IPS-NIHi7 (cell line): ENCODE measurements around the gene TENM4.
A peak's percentile ranks its signal among the peaks of the same experiment; 100 is the strongest.

Experiments
- DNase-seq: peaks from one replicate; pipeline ENCODE4 v3.0.0; 2012; ENCODE audit warnings: mixed read lengths; ENCODE audit errors: extremely low spot score

The TENM4 gene

DNA sequence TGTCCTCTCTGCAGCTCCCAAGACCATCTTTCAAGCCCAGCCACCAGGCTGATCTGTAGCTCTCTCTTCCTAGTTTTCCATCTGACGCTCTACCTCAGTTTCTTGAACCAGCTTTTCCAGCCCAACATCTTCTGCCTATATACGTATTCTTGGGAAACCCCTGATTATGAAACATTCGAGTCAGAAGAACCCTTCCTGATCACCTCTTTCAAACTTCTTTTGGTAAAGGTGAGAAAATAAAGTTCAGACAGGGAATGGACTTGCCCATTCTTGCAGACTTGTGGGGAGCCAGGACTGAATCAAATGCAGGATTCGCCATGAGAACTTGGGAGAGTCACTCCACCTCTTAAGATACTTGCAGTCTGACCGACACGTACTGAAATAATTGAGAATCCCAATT is 696.6 kb downstream of the TENM4 start:
- no peak for DNase-seq

DNA sequence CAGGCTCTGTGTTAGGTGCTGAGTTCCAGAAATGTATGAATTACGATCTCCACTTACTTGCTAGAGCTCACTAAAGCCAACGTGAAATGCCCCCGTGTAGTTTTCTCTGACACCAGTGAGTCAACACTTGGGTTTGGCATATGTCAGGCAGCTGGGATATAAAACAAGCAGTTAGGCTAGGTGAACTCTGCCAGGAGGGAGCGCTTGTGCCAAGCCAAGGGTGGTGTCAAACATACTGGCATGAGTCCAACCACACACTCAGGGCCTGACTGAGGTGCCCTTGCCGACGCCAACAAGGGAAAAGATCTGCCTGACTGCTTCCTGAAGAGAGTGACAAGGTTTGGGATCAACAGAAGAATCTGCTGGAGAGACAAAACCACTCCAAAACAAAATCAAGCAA is 698.4 kb downstream of the TENM4 start:
- no peak for DNase-seq

DNA sequence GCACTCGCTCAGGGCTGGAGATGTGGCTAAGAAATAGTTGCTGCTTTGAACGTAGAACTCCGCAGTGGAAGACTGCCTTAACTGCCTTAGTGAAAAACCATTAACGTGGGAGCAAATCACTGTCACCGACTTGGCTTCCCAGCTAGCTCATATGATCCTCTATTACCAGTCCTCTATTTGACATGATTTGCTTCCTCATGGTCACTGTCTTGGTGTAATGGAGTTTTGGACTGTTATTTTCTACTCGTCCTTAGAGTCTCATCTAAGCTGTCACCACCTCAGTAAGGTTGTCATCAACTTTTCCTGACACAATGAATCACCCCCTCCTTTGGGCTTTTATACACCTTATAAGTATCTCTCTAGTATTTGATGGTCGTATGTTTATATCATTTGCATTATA is 699.1 kb downstream of the TENM4 start:
- DNase-seq: no peak

DNA sequence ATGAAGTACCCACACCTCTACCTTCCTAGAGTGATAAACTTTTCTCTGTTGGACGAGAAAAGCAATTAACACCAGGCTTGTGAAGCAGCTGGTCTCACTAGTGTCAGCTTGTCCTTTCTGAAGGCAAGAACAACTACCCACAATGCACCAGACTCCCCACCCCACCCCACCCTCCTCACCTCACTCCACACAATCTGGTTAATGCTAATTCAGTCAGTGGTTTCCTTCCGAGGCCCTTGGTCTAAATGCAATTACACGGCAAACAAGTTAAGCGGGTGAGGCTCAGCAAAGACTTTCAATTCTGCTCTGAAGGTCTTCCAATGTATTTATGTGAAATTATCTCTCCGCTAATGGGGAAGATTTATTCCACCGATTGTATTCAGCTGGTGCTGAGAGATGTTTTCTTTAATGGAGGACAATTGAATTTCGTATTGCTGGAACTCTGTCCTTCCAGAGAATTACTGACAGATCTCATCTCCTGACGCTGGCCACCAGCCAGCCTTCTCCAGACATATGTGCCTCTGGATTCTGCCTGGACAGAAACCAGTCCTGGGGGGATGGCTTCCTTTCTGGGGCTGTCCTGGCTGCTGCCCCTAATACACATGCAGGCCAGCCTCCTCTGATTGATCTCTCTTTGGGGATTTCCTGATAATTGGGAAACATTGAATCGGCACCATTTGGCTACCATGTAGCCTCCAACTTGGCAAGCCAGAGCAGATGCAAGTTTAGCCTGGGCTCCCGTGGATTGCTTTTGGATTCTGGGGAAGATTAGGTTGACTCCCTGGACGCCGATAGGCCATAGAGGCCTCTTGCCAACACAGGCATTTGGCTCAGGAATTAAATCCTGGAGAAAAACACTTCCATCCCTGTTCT is 700.4 kb downstream of the TENM4 start:
- no peak for DNase-seq

DNA sequence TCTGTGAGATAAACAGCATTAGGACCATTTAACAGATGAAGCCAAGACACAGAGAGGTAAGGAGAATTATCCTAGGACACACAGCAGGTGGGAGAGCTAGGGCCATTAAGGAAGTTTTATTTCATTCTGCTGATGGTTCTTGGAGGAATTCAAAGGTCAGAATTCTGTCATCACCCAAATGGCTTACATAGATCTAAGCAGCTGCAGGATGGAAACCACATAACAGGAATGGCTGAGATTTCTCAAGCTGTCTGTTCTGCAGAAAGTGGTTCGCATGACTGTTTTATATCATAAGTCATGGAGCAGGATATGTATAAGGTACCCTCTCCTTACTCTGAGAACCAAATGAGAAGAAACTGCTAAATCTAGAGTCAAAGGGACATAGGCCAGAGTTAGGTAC is 702.9 kb downstream of the TENM4 start:
- DNase-seq: no peak

DNA sequence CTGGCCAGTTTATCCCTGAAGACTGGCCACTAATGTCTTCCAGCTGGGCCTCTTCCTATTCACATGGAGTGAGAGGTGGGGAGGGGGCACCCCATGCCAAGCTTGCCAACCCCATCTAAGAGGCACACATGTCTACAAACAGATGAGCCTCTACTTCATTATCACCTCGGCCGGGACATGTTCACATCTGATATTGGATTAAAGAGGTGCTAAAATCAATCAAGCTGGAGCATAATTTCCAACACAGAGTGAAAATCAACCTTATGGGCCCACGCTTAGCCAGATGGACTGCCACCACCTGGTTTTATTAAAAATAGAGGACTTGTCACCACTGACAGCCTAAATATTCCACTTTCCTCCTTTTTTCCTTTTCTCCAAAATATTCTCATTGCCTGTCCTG is 703.5 kb downstream of the TENM4 start:
- DNase-seq: no peak

DNA sequence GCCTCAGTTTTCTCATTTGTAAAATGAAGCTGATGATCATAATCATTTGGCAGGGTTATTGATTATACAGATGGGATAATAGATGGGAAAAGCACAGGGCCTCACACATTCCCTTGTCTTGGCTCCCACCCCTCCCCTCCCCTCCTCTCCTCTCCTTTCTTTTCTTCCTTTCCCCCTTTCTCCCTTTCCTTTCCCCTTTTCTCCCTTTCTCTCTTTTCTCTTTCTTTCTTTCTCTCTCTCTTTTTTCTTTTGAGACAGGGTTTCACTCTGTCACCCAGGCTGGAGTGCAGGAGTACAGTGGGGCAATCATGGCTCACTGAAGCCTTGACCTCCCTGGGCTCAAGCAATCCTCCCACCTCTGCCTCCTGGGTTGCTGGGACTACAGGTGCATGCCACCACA is 705.1 kb downstream of the TENM4 start:
- DNase-seq: no peak

DNA sequence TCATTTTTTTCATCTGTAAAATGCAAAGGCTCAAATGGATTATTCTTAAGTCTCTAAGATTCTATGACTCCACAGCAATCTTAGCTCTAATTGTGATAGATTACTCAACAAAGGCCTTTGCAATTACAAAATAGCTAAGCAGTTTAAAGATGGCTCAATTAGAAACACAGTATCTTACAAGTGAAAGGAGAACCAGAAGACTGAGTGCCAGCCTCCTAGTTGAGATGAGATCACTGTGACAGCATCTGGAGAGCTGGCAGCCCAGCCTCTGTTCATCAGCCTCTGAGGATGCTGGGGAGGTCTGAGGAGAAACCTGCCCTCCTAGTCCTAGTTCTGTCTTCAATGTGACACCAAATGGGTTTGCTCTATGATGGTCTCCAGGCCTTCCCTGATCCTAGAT is 707.8 kb downstream of the TENM4 start:
- no peak for DNase-seq

DNA sequence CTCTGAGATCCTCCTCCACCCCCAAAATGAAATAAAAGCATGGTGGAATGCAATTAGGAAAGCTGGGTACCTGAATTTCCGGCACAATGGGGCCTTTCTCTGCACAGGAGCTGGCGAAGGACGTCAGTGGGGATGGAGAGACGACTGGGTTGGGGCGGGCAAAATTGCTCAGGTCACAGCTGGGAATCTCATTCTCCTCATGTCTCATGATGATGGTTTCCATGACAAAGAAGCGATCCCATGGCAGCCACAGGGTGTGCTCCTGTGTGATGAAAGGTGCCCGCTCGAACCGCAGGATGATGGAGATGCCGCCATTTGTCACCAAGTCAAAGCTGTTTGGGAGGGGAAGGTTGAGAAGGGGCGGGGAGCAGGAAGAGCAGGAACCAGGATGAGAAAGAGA is 708.6 kb downstream of the TENM4 start:
- no peak for DNase-seq

DNA sequence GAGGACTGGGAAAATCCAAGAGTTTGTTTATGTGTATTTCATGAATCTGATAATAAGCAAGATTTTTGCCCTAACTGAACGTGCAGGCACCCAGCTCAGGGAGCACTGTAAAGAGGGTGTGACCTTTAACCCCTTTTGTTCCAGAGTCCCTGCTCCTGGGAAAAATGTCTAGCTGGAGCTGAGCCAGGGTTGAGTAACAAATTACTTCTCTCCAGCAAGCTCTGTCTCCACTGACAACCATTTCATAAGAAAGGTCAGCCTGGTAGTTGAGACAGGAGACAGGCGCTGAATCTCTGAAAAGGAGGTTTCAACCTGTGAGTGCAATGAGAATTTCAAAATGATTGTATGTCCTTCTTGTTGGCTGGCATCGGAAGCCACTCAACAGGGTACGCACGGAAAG is 709.8 kb downstream of the TENM4 start:
- no peak for DNase-seq

DNA sequence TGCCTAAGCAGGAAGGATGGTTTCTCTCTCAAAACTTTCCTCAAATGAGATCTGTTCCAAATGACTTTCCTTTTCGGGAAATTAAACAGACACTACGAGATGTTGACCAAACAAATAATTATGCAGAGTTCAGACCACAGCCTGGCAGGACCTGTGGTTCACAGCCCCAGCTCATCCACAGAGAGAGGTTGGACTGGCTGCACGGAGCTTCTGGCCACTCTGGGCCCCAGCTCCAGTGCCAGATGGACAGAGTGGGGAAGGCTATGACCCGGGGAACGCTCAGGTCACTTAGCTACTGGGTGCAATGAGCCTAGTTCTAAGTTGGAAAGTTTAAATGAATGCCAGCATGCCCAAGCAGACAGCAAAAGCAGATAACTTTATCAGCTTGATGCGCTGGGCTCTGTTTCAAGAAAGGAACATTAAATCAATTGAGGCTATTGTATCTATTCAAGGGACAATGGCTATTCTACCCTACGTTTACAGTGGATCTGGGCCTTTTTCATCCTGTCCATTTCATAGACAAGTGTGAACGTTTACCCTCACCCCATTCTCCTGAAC is 710.5 kb downstream of the TENM4 start:
- no peak for DNase-seq

DNA sequence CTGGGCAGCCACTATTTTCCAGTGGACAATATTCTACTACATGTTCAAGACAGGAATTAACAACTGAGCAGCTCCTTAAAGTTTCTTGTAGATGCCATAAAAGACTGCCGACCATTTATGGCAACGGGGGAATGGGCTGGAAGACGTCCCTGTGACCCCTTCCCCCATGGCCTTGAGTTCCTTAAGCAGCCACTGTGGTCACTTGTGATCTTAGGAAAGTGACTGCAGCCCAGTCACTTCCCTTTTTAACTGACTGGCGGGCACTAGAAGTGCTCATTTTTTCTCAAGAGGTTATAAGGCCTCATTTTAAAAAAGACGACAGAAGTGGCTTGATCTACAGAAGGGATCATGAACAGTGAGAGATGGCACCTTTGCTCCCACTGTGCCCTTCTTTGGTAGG is 713.0 kb downstream of the TENM4 start:
- DNase-seq: no peak

DNA sequence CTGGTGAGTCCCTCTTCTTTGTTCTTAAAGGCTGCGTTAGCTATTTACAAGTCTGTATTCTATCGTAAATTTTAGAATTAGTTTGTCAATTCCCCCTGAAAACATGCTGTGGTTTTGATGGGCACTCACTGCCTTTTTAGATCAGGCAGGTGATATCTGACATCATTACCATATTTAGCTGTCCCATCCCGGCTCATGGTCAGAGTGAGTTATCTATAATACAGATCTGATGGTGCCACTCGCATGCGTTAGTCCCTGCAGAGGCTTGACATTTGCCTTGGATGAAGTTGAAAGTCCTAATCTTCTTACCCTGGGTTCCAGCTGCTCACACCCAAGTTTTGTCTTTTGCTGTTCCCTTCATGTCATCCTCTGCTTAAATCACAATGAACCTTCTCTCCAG is 715.6 kb downstream of the TENM4 start:
- DNase-seq: no peak

DNA sequence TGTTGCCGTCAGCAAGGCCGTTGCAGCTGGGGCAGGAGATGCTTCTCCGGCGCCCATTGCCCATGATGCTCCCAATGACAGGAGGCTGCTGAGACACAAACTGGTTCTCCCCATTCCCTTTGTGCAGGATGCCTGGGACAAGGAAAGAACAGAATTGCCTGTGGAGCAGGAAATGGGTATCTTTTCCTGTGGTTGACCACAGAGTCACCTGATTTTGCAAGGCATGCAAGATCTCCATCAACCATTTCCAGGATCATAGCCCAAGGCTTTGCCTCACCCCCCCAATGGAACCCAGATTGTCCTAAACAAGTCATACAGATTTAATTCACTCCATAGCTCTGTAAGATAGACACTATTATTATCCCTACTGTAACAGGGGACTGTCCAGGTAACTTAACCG is 718.0 kb downstream of the TENM4 start:
- no peak for DNase-seq

DNA sequence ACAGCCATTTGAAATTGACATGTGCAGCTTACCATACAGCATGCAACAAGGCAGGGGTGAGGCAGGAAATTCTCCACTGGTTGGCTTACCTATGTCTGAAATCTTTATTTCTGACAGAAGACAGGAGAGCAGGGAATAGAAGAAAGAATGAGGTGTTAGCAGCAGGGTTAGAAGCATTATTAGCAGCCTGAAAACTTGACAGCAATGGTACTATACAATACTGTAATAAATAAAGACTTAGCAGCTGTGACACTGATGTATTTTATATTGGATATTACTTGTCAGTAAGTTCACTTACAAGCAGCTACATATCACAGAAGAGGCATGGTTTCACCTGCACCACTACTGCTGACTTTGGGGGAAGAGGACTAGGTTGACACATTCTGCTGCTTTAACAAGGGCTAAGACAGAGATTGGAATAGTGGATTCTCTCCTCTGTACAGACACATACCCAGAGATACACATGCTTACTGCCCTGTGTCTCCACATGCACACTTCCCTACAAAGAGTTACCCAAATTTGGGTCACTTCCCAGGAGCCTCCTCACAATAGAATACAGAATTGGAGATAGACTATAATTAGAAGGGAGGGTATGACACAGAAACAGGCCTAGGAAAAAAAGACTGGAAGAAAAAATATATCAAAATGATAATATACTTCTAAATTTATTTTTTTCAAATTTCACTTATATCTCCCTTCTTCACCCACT is 720.4 kb downstream of the TENM4 start:
- DNase-seq: no peak

DNA sequence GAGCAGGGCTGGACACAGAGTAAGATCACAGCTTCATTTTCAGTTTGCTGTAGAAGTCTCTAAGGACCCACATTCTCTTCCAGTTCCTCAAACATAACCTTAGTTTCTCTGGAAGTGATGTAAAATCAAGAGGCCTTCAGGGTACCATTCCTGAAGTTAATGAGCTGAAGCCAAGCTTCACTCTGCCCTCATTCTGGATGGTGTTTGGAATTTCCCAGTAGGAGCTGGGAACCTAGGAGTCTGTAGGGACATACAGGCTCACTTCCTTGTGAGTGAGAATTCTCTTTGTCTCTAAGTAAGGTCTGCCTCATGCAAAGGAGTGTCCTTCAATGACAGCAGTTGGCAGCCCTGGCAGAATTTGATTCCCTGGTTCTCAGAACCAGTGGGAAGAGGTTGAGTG is 723.8 kb downstream of the TENM4 start:
- DNase-seq: no peak

DNA sequence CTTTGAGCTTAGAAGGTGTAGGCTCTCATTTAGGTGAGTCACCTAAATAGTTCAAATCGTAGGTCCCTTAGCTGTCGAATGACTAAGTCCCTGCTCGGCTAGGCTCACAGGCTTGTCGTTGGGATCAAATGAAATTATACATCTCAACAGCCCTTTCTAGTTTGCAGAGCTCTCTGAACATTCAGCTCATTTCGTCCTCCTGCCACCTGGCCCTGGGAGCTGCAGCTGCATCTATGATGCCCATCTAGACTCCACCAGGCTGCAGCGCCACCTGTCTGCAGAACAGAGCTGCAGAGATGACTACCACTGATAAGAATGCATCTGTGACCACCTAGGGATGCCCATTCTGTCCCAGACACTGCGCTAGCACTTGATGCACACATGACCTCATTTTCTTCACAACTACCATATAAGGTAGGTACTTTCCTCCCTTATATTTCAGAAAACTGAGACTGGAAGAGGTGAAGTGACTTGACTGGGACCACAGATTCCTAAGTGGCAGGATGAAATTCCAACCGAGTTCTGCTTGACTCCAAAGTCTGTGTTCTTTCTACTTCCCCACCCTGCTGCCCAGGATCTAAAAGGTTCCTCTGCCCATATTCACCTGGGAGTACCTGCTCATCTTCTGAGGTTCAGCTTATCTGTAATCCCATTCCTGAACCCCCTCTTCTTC is 725.1 kb downstream of the TENM4 start:
- peak; percentile 89 for DNase-seq

DNA sequence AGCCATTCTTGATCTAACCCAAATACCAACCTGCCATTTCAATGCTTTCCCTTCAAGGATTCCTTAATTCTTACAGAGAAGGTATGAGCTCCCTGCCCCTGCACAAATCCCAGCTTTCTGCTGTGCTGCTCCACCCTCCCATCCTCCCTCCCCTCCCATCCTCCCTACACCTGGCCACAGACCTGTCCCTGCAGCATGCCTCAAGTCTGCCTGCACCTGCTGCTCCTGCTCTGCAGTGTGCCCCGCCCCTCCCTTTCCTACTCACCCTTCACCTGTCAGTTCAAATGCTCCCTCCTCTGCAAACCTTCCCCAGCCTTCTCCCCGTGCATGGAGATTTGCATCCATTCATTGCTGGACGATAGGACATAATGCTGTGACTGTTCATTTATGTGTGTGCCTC is 726.3 kb downstream of the TENM4 start:
- DNase-seq: peak; percentile 27

DNA sequence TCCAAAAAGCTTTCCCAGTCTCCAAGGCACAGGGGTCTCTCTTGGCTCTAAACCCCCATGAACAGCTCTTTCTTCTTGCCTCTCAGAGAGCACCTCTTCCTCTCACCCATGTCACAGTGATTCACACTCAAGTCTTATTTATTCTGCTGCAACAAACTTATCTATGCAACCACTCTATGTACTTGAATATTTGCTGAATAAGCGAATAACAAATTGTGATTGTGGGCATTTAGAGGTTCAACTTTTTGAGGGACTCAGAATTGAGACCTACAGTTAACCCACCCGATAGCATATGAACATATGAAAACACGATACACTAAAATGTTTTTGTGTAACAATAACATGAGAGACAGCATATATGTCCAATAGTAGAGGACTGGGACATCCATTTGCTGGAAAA is 729.1 kb downstream of the TENM4 start:
- DNase-seq: no peak

DNA sequence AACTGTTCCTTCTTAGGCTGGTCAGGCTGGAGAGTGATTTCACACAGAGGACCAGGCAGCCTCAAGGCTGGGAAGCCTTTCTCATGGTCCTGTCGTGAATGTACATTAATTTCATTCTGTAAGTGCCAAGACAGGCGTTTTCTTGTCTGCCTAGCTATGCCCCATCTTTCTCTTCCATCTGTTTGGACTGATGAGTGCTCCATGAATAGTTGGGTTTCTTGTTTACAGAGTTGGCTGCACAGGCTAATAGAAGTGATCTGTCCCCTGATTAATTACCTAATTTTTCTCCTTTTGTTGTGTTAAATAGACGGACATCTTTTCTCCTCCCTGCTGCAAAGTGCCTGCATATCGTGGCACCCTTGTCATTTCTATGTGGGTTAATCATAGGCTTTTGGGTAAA is 730.4 kb downstream of the TENM4 start:
- DNase-seq: no peak

DNA sequence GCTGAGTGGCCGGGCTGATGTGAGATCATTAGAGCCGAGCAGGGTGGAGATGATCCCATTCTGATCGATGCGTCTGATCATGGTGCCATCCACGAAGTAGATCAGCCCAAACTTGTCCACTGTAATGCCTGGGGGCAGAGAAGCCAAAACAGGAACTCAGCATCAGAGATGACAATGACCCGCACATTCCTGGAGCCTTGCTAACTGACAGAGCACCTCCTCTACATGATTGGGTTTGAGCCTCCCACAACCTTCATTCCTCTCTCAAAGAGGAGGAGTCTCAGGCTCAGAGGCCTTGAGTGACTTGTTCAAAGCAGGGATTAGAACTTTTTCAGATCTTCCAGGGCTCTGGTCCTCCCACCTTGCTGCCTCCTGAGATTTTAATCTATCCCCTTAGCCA is 732.4 kb downstream of the TENM4 start:
- no peak for DNase-seq

DNA sequence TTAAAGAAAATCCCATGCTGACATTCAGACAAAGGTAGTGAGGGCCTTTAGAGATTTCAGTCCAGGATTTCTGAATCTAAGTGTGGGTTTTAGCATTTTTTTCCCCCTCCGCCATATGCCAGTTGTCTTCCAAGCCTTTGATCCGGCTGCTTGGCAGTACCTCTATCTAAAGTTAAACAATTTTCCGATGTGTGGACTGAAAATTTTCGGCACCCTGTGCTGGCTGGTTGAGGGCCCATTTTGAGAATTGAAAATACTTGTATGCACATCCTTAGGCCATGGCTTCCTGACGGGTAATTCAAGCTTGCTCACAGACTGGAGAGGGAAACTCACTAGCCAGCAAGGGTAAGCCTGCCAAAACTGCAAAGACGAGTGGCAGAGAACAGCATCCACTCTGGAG is 734.3 kb downstream of the TENM4 start:
- DNase-seq: no peak

DNA sequence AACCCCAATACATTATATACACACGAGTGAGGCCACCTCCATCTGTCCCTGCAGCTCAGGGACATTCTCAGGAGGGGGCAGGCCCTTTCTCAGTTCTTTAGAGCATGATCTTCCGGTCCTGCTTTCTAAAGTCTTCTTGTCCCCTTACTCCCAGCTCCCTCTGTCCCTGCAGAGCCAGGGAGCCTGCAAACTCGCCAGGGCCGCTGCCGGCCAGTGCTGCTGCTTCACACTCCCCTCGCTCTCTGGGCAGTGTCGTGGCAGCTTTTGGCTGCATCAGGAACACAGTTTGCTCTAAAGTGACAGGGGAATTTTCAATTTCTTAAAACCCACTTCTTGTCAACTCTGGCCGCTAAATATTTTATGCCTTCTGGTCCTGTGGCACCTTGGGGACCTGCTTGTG is 736.0 kb downstream of the TENM4 start:
- DNase-seq: no peak
